Measurements from ENCODE around the gene CPLANE1.

The CPLANE1 gene

DNA sequence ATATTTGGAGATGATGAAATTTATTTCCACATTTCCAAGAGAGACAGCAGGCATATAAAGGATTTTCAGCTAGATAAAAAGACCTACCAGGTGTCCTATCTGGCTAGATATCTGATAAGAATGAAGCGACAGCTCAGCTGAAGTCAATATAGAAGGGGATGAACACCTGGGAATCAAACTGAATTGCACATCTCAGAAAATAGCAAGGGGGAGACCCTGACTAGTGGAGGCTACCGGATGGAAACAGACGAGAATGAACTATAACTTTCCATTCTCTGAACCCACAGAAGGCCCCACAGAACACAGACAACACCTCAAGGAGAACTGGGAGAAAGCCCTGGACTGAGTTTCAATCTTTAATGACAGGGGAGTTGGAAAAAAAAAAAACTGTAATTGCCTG, 51.1 kb downstream of the CPLANE1 start:
- TF ChIP-seq, protein P1, sequence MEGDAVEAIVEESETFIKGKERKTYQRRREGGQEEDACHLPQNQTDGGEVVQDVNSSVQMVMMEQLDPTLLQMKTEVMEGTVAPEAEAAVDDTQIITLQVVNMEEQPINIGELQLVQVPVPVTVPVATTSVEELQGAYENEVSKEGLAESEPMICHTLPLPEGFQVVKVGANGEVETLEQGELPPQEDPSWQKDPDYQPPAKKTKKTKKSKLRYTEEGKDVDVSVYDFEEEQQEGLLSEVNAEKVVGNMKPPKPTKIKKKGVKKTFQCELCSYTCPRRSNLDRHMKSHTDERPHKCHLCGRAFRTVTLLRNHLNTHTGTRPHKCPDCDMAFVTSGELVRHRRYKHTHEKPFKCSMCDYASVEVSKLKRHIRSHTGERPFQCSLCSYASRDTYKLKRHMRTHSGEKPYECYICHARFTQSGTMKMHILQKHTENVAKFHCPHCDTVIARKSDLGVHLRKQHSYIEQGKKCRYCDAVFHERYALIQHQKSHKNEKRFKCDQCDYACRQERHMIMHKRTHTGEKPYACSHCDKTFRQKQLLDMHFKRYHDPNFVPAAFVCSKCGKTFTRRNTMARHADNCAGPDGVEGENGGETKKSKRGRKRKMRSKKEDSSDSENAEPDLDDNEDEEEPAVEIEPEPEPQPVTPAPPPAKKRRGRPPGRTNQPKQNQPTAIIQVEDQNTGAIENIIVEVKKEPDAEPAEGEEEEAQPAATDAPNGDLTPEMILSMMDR (IDR thresholded peaks at IDR 0.05), result no peak

DNA sequence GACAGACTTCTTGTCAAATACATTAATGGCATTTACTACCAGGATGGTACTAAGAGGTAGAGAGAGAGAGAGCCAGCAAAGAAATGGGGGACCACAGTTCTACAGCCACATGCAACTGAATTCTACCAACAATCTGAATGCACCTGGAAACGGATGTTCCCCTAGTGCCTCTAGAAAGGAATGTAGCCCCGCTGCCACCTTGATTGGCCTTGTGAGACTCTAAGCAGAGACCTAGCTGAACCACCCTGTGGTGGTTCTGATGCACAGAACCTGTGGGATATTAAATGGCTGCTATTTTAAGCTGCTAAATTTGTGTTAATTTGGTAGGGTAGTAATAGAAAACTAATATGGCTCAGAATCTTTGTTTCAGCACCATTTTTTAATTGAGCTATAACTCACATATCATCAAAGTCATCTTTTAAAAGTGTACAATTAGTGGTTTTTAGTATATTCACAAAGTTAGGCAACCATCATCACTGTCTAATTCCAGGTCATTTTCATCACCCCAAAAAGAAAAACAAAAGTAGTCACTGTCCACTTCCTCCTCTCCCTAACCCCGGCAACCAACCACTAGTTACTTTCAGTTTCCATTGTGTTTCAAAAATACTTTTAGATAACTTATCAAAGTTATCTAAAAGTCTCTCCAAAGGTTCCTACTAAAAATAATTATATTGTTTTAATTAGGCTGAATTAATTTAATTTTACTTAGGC, 51.7 kb downstream of the CPLANE1 start:
- TF ChIP-seq, protein P1 (IDR thresholded peaks at IDR 0.05), result no peak

DNA sequence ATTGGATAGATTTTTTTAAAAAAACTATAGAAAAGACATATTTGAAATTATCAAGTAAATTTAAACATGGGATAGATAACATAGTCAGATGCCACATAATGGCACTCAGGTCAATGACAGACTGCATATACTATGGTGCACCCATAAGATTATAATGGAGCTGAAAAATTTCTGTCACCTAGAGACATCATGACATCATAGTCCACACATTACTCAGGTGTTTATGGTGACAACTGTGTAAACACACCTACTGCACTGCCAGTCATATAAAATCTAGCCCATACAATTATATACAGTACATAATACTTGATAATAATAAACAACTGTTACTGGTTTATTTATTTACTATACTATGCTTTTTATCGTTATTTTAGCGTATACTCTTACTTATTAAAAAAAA, 58.6 kb downstream of the CPLANE1 start:
- TF ChIP-seq, protein P1 (IDR thresholded peaks at IDR 0.05), result no peak

DNA sequence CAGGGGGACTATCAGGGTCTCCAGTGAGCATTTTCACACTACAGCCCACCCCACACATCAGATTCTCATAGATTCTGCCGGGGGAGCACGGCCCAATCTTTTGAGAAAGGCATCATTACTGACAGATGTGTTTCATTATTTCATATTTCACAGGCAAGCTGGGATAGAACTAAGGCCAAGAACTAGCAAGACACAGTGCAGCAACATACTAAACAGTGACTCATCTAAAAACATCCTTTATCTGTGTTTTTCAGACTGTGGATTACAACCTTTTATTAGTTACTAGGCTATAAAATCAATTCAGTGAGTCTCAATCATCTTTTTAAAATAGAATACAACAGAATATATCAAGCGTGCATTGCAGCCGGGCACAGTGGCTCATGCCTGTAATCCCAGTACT, 59.8 kb downstream of the CPLANE1 start:
- TF ChIP-seq, protein P1 (IDR thresholded peaks at IDR 0.05), result no peak

DNA sequence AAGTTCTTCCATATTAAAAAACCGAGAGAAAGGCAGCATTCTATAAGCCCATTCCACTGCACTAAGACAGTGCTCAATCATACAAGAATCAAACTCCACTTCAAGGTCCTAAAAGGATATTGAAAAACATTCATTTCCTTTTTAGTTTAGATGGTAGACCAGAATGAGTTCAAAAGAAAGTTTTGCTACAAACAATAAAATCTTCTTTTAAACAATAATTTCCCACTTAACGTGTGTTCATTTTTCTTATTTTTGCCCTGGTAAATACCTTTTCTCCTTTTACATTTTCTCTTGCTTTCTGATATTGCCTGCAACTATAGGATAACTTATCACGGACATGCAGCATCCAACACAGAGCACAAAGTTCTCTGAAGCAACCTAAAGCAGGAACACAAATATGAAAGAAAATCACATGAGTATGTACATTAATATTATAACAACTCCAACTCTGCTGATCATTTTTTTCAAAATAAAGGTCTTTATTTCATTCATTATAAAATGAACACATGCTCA, 61.7 kb downstream of the CPLANE1 start:
- TF ChIP-seq, protein P1 (IDR thresholded peaks at IDR 0.05), result no peak

DNA sequence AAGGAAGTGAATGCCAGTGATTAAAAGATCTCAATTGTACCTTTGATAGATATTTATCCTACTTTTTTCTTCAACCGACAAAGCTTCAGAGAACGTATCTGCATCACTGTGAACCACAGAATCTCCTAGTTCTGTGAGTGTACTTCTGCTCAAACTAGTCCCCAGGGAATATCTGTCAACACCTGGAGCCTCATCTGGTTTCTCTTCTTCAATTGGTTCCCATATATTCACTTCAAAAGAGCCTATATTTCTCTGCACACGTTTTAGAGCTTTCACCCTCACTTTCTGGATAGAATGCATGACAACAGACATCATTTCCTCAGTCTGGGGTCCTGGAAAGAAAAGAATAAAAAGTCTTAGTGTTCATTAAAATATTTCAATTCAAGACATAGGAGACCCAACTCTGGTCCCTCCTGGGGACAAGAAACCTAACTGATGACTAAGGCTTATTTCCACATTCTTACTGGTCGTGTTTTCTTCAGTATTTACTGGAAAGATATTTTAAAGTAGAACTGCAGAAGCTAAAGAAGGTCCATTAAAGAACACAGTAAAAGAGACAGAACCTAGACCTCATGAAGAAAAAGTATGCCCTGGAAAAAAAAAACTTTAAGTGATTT, 64.3 kb downstream of the CPLANE1 start:
- TF ChIP-seq, protein P1 (IDR thresholded peaks at IDR 0.05), result no peak

DNA sequence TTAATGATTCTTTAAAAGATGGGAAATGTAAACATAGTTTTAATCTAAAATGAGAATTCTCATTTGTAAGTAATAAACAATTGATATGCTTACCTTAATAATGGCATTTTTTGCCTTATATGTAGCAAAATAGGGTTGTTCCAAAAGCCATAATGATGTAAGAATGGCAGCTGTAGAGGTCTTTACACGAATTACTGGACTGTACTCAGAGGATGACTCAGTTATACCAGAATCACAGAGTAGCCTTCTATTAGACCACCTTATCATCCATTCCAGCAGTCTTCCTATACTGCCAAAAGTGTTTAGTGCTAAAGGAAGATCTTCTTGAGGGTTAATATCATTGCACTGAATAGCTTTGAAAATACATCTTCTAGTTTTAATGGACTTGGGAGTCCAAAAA, 66.5 kb downstream of the CPLANE1 start:
- TF ChIP-seq, protein P1 (IDR thresholded peaks at IDR 0.05), result no peak
